GM18505 (cell line): ENCODE results near the gene LYRM4.

Source experiments
- ATAC-seq: cut with Tn5 transposase; IDR thresholded peaks from one replicate; pipeline ENCODE4 v1.9.1; 2021; ENCODE audit not compliant: unreplicated experiment
- POLR2A ChIP-seq: IDR thresholded peaks from 4 replicates; pipeline ENCODE4 v1.6.1; 2011; ENCODE audit warnings: borderline replicate concordance; ENCODE audit not compliant: insufficient read depth, insufficient read length; ENCODE audit errors: extremely low read depth

LYRM4 gene

GRCh38 chr6:5246141-5247097 lies 14.3 kb downstream of the LYRM4 start:
- no peak for TF ChIP-seq POLR2A
- no peak for ATAC-seq

GRCh38 chr6:5243069-5243468 lies 17.7 kb downstream of the LYRM4 start:
- ATAC-seq, result no peak
- TF ChIP-seq POLR2A, result no peak

GRCh38 chr6:5241252-5241651 lies 19.5 kb downstream of the LYRM4 start:
- no peak for TF ChIP-seq POLR2A
- ATAC-seq, result no peak

- no peak for ATAC-seq
- TF ChIP-seq POLR2A, result no peak
Observed at GRCh38 chr6:5238336-5238735, 22.4 kb downstream of the LYRM4 start.

GRCh38 chr6:5237805-5238204 lies 22.9 kb downstream of the LYRM4 start:
- no peak for TF ChIP-seq POLR2A
- no peak for ATAC-seq

GRCh38 chr6:5235830-5236229 lies 24.9 kb downstream of the LYRM4 start:
- no peak for ATAC-seq

GRCh38 chr6:5234874-5235273 lies 25.9 kb downstream of the LYRM4 start:
- no peak for TF ChIP-seq POLR2A

More at GRCh38 chr6:5235830-5236229, 24.9 kb downstream of the LYRM4 start:
- no peak for TF ChIP-seq POLR2A

GRCh38 chr6:5231289-5231688 lies 29.5 kb downstream of the LYRM4 start:
- TF ChIP-seq POLR2A, result no peak
- no peak for ATAC-seq

More at GRCh38 chr6:5234874-5235273, 25.9 kb downstream of the LYRM4 start:
- no peak for ATAC-seq

GRCh38 chr6:5230081-5230480 lies 30.7 kb downstream of the LYRM4 start:
- TF ChIP-seq POLR2A, result no peak
- no peak for ATAC-seq

GRCh38 chr6:5229356-5229755 lies 31.4 kb downstream of the LYRM4 start:
- ATAC-seq, result no peak
- no peak for TF ChIP-seq POLR2A

- ATAC-seq, result no peak
- no peak for TF ChIP-seq POLR2A
Observed at GRCh38 chr6:5223309-5223708, 37.4 kb downstream of the LYRM4 start.

GRCh38 chr6:5220443-5220842 lies 40.3 kb downstream of the LYRM4 start:
- no peak for TF ChIP-seq POLR2A
- ATAC-seq, result no peak

- no peak for ATAC-seq
- TF ChIP-seq POLR2A, result no peak
Observed at GRCh38 chr6:5219011-5219691, 41.6 kb downstream of the LYRM4 start.

- no peak for ATAC-seq
- TF ChIP-seq POLR2A, result no peak
Observed at GRCh38 chr6:5217356-5217755, 43.4 kb downstream of the LYRM4 start.
